K562 (cell line): Measurements from ENCODE around the gene TRABD2B.

ENCODE experiments used
- EP300 ChIP-seq: IDR thresholded peaks from 2 replicates; pipeline ENCODE4 v1.6.1; 2012; ENCODE audit warnings: low read length, improper control_type of control experiment
- JUN ChIP-seq, 2 experiments: sonication (generic) in 1 of 2; formaldehyde crosslinking in 1 of 2; IDR thresholded peaks; 2 replicates each; pipeline versions ENCODE4 v1.6.1 to v1.8.0; 2012 to 2022; ENCODE audit warnings: borderline replicate concordance in 2 of 2, mild to moderate bottlenecking in 2 of 2, improper control_type of control experiment in 1 of 2, low read depth in 1 of 2, low read length in 1 of 2, missing genetic modification reagents in 1 of 2
- RCOR1 ChIP-seq, 2 experiments: IDR thresholded peaks; 2 replicates each; pipeline ENCODE4 v1.6.1; 2012; ENCODE audit warnings: low read depth in 2 of 2, low read length in 2 of 2, borderline replicate concordance in 1 of 2, improper control_type of control experiment in 1 of 2
- SRSF1 ChIP-seq: fragments of 200-400 bp; formaldehyde crosslinking; IDR thresholded peaks from 2 replicates; pipeline ENCODE4 v1.6.1; 2017; ENCODE audit warnings: mild to moderate bottlenecking, low read depth, low read length, moderate library complexity
- ZNF274 ChIP-seq: IDR thresholded peaks from 2 replicates; pipeline ENCODE4 v1.6.1; 2011; ENCODE audit warnings: low read depth, mild to moderate bottlenecking, low read length, moderate library complexity, borderline replicate concordance

DNA sequence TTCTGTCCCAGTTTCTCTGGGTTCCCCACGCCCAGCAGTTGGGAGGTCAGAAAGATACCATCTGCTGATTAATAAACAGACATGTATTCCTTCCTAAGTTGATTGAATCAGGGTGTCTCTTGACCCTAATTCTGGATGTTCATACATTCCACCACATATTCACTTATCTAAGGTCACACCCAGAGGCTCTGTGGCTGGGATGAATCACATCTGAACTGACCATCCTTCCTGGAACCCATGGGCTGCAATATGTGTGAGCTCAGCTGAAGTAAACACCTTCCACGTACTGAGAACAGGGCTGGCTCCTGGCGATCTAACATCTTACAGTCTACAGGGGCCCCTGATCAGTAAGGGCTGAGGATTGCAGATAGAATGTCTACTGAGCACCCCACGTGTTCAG is 20.5 kb upstream of the TRABD2B start:
- TF ChIP-seq ZNF274 (no peak), EP300 (no peak), JUN (IDR thresholded peaks at IDR 0.05; ENCODE audit: borderline replicate concordance, low read depth, low read length) (no peak), JUN (CRISPR knock-in tag; IDR thresholded peaks at IDR 0.05; ENCODE audit: borderline replicate concordance) (no peak), RCOR1 (IDR thresholded peaks at IDR 0.05; ENCODE audit: borderline replicate concordance in 1 of 2, low read depth in 2 of 2, low read length in 2 of 2) (no peak), SRSF1 (no peak)
